KMS-11 (cell line): Measurements from ENCODE around the gene ST6GALNAC1.

Experiments
- H2AFZ ChIP-seq: fragments of 200-600 bp; sonication (generic); 2 replicates; pipeline ENCODE4 v1.6.1; 2016; ENCODE audit warnings: antibody characterized with exemption, mixed run types, low read depth
- H3K27ac ChIP-seq: fragments of 200-600 bp; sonication (generic); 2 replicates; pipeline ENCODE4 v1.6.1; 2016; ENCODE audit warnings: mild to moderate bottlenecking, mixed run types
- H3K27me3 ChIP-seq: fragments of 200-600 bp; sonication (generic); 2 replicates; pipeline ENCODE4 v1.6.1; 2017; ENCODE audit warnings: mild to moderate bottlenecking, low read depth, mixed run types, moderate library complexity; ENCODE audit not compliant: insufficient read depth
- H3K36me3 ChIP-seq: fragments of 200-600 bp; sonication (generic); 2 replicates; pipeline ENCODE4 v1.6.1; 2017; ENCODE audit warnings: mild to moderate bottlenecking, mixed run types; ENCODE audit not compliant: insufficient read depth
- H3K4me1 ChIP-seq: fragments of 200-600 bp; sonication (generic); 2 replicates; pipeline ENCODE4 v1.6.1; 2016; ENCODE audit warnings: mild to moderate bottlenecking, low read depth, mixed run types; ENCODE audit not compliant: poor library complexity, severe bottlenecking
- H3K4me2 ChIP-seq: fragments of 200-600 bp; sonication (generic); 2 replicates; pipeline ENCODE4 v1.7.0; 2016; ENCODE audit warnings: mild to moderate bottlenecking, mixed run types
- H3K4me3 ChIP-seq: fragments of 200-600 bp; sonication (generic); IDR thresholded peaks from 2 replicates; pipeline ENCODE4 v1.6.1; 2017; ENCODE audit warnings: low read depth, low read length, mixed read lengths; ENCODE audit not compliant: insufficient read depth
- H3K79me2 ChIP-seq: fragments of 200-600 bp; sonication (generic); 2 replicates; pipeline ENCODE4 v1.6.1; 2016; ENCODE audit warnings: low read depth, mixed run types; ENCODE audit not compliant: insufficient read depth
- H3K9ac ChIP-seq: fragments of 200-600 bp; sonication (generic); 2 replicates; pipeline ENCODE4 v1.6.1; 2016; ENCODE audit warnings: mild to moderate bottlenecking, mixed run types
- H4K20me1 ChIP-seq: fragments of 200-600 bp; sonication (generic); 2 replicates; pipeline ENCODE4 v1.6.1; 2016; ENCODE audit warnings: mild to moderate bottlenecking, mixed run types; ENCODE audit not compliant: insufficient read depth
- TF ChIP-seq, protein P1 (sequence below): fragments of 200-600 bp; sonication (generic); conservative IDR thresholded peaks from 2 replicates; pipeline ENCODE4 v1.6.1; 2017; ENCODE audit warnings: low read depth, mild to moderate bottlenecking, antibody characterized with exemption, low read length, moderate library complexity, mixed read lengths

The ST6GALNAC1 gene

DNA sequence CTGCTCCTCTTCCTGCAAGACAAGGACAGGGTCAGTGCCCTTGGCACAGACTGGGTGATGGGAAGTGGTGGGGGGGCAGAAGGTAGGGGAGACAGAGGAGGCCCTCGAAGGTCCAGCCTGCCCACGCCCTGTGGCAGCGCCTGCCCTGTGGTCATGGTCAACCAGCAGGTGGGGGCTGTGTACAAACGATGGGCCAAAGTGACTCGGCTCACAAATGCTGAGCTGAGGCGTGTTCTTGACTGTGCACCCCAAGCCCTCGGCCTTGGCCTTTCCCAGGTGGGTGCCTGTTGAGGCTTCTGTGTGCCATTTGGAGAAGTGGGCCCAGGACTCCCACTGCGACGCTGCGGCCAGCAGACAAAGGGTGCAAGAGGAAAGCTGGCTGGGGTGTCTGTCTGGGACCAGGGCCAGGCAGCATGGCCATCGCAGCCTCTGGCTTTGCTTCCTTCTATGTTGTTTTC, 44.6 kb upstream of the ST6GALNAC1 start:
- no peaks in the 10 kb centered on the region for H3K79me2 ChIP-seq
- H2AFZ ChIP-seq, result no peak overlapping the region
- no peak overlapping the region for H3K4me3 ChIP-seq
- H3K4me1 ChIP-seq, result peaks cover 8% of the 10 kb centered on the region
- no peak overlapping the region for H3K9ac ChIP-seq
- H4K20me1 ChIP-seq, result no peaks in the 10 kb centered on the region
- no peaks in the 10 kb centered on the region; the same call in 1 of the 2 replicates for H3K27me3 ChIP-seq
- H3K4me2 ChIP-seq, result no peak overlapping the region
- TF ChIP-seq, protein P1, sequence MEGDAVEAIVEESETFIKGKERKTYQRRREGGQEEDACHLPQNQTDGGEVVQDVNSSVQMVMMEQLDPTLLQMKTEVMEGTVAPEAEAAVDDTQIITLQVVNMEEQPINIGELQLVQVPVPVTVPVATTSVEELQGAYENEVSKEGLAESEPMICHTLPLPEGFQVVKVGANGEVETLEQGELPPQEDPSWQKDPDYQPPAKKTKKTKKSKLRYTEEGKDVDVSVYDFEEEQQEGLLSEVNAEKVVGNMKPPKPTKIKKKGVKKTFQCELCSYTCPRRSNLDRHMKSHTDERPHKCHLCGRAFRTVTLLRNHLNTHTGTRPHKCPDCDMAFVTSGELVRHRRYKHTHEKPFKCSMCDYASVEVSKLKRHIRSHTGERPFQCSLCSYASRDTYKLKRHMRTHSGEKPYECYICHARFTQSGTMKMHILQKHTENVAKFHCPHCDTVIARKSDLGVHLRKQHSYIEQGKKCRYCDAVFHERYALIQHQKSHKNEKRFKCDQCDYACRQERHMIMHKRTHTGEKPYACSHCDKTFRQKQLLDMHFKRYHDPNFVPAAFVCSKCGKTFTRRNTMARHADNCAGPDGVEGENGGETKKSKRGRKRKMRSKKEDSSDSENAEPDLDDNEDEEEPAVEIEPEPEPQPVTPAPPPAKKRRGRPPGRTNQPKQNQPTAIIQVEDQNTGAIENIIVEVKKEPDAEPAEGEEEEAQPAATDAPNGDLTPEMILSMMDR, result no peak
- no peak overlapping the region for H3K27ac ChIP-seq
- no peaks in the 10 kb centered on the region for H3K36me3 ChIP-seq

DNA sequence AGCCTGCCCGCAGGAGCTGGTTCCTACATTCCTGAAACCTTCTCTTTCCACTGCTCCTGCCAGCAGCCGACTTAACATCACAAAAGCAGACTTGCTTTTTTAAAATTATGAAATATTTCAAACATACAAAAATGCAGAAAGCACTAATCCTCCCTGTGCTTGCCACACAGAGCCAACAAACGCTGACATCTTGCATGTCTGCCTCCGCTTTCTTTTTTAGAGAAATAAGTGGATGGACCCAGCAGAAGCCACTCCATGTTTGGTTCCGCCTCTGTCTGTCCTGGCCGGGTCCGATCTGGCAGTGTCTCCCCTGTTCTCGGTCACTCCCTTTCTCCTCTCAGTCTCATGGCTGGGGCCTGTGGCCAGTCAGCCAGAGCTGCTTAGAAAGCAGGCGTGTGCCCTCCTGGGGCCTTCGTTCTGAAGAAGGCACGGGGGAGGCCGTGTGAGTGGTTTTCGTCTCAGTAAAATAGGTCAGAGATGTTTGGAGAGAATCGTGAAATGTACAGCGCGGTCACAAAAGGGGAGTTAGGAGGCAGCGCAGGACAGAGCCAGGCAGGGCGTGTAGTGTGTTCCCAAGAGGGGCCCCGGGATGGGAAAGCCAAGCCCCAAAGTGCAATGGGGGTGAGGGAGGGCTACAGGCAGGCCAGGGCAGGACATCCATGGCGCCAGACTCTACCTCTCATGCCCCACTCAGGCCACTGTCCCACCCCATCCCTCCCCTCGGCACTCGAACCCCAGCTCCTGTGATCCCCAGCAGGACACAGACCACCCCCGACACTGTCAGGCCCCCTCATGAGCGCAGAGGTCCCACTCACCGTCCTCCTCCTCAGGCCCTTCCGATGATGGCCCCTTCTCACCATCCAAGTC, 44.0 kb upstream of the ST6GALNAC1 start:
- Histone ChIP-seq H3K27ac (no peak overlapping the region), H3K4me3 (no peak overlapping the region), H4K20me1 (no peaks in the 10 kb centered on the region), H3K4me1 (peaks cover 15% of the 10 kb centered on the region), H3K9ac (no peak overlapping the region), H3K27me3 (no peaks in the 10 kb centered on the region; the same call in 1 of the 2 replicates), H3K4me2 (no peak overlapping the region), H3K79me2 (no peaks in the 10 kb centered on the region), H3K36me3 (no peaks in the 10 kb centered on the region), H2AFZ (no peak overlapping the region)
- TF ChIP-seq, protein P1, result no peak

DNA sequence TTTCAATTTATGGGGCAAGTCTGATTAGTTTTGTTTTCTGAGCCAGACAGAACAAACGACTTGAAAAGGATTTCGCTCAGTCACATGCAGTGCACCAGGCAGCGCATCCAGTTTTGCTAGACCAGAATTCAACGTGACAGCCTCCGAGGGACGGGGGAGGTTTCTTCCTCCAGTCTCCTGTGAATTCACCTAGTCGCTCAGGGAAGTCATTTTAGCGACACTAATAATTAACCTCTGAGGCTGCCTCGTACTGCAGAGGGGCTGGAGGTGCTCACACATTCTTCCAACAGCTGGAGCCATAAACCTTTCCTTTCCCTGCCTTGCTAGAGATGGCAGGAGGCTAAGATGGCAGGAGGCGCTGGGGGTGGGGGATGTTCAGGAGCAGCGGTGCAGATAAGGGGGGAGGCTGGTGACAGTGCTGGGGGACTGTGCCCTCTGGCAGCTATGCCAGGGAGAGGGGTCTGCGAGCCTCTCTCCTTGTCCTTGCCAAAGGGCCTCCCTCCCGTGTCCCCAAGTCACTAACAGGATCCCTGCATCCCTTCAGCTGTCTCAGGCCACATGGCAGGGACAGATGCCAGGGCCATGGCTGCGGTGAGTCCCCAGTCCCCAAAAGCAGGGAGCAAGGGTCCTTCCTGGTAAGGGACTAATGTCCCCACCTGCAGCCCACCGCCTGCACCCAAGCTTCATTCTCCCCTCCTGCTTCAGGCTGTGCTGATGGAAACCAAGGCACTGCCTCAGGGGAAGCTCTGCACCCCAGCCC, 43.2 kb upstream of the ST6GALNAC1 start:
- Histone ChIP-seq H4K20me1 (no peaks in the 10 kb centered on the region), H3K9ac (no peak overlapping the region), H3K4me3 (no peak overlapping the region), H3K36me3 (no peaks in the 10 kb centered on the region), H3K27me3 (no peaks in the 10 kb centered on the region; the same call in 1 of the 2 replicates), H3K27ac (no peak overlapping the region), H3K79me2 (no peaks in the 10 kb centered on the region), H3K4me1 (peaks cover 23% of the 10 kb centered on the region), H3K4me2 (no peak overlapping the region), H2AFZ (no peak overlapping the region)
- TF ChIP-seq, protein P1, result no peak

DNA sequence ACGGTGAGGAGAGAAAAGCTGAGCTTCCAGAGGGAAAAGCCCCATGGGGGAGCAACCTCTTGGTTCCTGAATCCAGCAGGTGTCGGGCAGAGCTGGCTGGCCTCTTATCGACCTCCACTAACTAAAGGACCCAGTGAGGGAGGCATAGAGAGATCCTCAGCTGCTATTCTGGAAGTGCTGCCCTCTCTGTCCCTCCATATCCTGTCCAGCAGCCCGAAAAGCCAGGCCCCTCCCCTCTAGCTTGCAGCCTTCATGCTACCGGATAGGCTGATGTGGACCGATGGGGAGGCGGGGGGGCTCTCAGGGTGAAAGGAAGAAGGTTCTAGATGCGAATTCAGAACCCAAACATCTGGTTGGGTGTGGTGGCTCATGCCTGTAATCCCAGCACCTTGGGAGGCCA, 42.3 kb upstream of the ST6GALNAC1 start:
- Histone ChIP-seq H3K27me3 (no peaks in the 10 kb centered on the region; the same call in 1 of the 2 replicates), H3K4me1 (peaks cover 32% of the 10 kb centered on the region), H4K20me1 (no peaks in the 10 kb centered on the region), H3K79me2 (no peaks in the 10 kb centered on the region), H3K9ac (no peak overlapping the region), H3K4me3 (no peak overlapping the region), H3K4me2 (no peak overlapping the region), H3K36me3 (no peaks in the 10 kb centered on the region), H3K27ac (no peak overlapping the region), H2AFZ (no peak overlapping the region)
- TF ChIP-seq, protein P1, result no peak
